Immature natural killer cell (primary cell): ENCODE data around the gene PLPP1. TPM values are rescaled to one million over a fixed set of nuclear protein-coding genes. Genes with fewer than 3 reads are reported as not detected.

Experiments used
- DNase-seq, 3 donors: peaks; one replicate each; pipeline ENCODE4 v3.0.0; 2022; ENCODE audit warnings: mixed read lengths in 1 of 3
- H3K27ac Mint-ChIP-seq, 6 donors: one replicate each; pipeline ENCODE4 v1.8.0; 2020; ENCODE audit warnings: mixed read lengths in 6 of 6, mild to moderate bottlenecking in 5 of 6, inconsistent platforms in 4 of 6, moderate library complexity in 3 of 6
- H3K27me3 Mint-ChIP-seq, 3 donors: one replicate each; pipeline ENCODE4 v1.8.0; 2020 to 2021; ENCODE audit warnings: low read depth in 3 of 3, mild to moderate bottlenecking in 3 of 3, mixed read lengths in 3 of 3, moderate library complexity in 3 of 3, inconsistent platforms in 1 of 3
- H3K36me3 Mint-ChIP-seq, 3 donors: one replicate each; pipeline ENCODE4 v1.8.0; 2020; ENCODE audit warnings: mixed read lengths in 3 of 3, inconsistent platforms in 2 of 3, mild to moderate bottlenecking in 2 of 3
- H3K4me1 Mint-ChIP-seq, 2 donors: one replicate each; pipeline ENCODE4 v1.8.0; 2020; ENCODE audit warnings: inconsistent platforms in 2 of 2, mild to moderate bottlenecking in 2 of 2, mixed read lengths in 2 of 2, moderate library complexity in 1 of 2
- H3K4me3 Mint-ChIP-seq, 5 donors: one replicate each; pipeline ENCODE4 v1.8.0; 2020; ENCODE audit warnings: mild to moderate bottlenecking in 5 of 5, mixed read lengths in 5 of 5, inconsistent platforms in 3 of 5, moderate library complexity in 3 of 5
- H3K9me3 Mint-ChIP-seq, 6 donors: one replicate each; pipeline ENCODE4 v1.8.0; 2020; ENCODE audit warnings: mild to moderate bottlenecking in 6 of 6, mixed read lengths in 6 of 6, inconsistent platforms in 4 of 6, moderate library complexity in 3 of 6
- polyA plus RNA-seq, 3 donors: library from polyadenylated mRNA; unstranded; fragments of 300-500 nt; fragmentation: Illumina TruSeq; gene quantifications; one replicate each; pipeline ENCODE4 v1.2.3, GENCODE V29; 2021

PLPP1 gene
- 1 to 10 TPM; 2.2 to 9.8 (median 3.4) TPM for polyA plus RNA-seq

GRCh38 chr5:55534436-55535198, at the start of gene PLPP1:
Gene PLPP1 (minus strand): TSS chr5:55534964. CDS start chr5:55534629, 335 bp downstream.
- Mint-ChIP-seq H3K4me3 (peak within 1 kb of the TSS; percentile 92 to 98 (median 95)), H3K27ac (peak within 1 kb of the TSS; percentile 76 to 92 (median 88)), H3K36me3 (peaks cover 0 to 4% (median 0%) of the 10 kb centered on the region in 3 donors), H3K27me3 (peaks cover 0 to 11% (median 5%) of the 10 kb centered on the region in 3 donors), H3K4me1 (peaks cover 14 to 19% of the 10 kb centered on the region in 2 donors), H3K9me3 (no peaks in the 10 kb centered on the region)
- DNase-seq = peak; percentile 83 to 87 (median 84)

DNA sequence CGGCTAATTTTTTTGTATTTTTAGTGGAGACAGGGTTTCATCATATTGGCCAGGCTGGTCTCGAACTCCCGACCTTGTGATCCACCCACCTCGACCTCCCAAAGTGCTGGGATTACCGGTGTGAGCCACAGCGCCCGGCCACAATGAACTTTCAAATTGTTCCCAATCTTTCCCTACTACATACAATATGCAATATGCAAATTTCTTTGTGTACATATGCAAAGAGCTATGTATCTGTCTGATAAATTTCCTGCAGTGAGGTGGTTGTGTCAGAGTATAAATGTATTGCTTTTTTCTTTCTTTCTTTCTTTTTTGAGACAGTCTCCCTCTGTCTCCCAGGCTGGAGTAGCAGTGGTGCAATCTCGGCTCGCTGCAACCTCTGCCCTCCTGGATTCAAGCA, 48.8 kb upstream of the PLPP1 start:
- Mint-ChIP-seq H3K9me3 (peaks cover 0 to 1% (median 0%) of the 10 kb centered on the region in 6 donors), H3K36me3 (no peaks in the 10 kb centered on the region), H3K27ac (no peak overlapping the region), H3K4me3 (no peak overlapping the region), H3K27me3 (peaks cover 0 to 2% (median 0%) of the 10 kb centered on the region in 3 donors), H3K4me1 (no peaks in the 10 kb centered on the region)
- DNase-seq = no peak

DNA sequence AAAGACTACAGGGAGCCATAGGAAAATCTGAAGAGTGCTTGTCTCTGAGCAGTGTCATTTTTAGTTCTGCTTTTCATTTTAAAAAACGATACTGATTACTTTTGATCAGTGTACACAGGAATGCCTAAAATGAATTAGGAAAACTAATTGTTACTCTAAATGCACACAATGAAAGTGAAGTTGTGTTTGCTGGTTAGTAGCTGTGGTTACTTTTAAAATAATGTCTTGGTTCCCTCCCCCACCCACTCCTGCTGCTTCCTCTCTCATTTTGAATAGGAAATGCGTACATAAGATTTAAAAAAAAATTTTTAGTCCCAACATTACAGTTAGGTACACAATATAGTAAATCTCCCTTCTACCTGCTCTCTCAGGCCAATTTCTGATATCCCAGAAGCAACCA, 47.5 kb upstream of the PLPP1 start:
- Mint-ChIP-seq H3K4me1 (no peaks in the 10 kb centered on the region), H3K27ac (no peak overlapping the region), H3K9me3 (peaks cover 0 to 1% (median 0%) of the 10 kb centered on the region in 6 donors), H3K4me3 (no peak overlapping the region), H3K27me3 (peaks cover 0 to 2% (median 0%) of the 10 kb centered on the region in 3 donors), H3K36me3 (no peaks in the 10 kb centered on the region)
- DNase-seq = no peak

- no peaks in the 10 kb centered on the region for H3K36me3 Mint-ChIP-seq
These were observed 45.3 kb upstream of the PLPP1 start for GRCh38 chr5:55580042-55580441.

GRCh38 chr5:55578771-55579170, 44.0 kb upstream of the PLPP1 start:
- no peaks in the 10 kb centered on the region for H3K4me1 Mint-ChIP-seq
- H3K27me3 Mint-ChIP-seq = peaks cover 0 to 5% (median 3%) of the 10 kb centered on the region in 3 donors
- peaks cover 0 to 1% (median 0%) of the 10 kb centered on the region in 6 donors for H3K9me3 Mint-ChIP-seq
- H3K4me3 Mint-ChIP-seq = no peak overlapping the region
- DNase-seq = no peak
- no peak overlapping the region for H3K27ac Mint-ChIP-seq
- H3K36me3 Mint-ChIP-seq = no peaks in the 10 kb centered on the region

More at GRCh38 chr5:55580042-55580441, 45.3 kb upstream of the PLPP1 start:
- no peak for DNase-seq
- no peaks in the 10 kb centered on the region for H3K4me1 Mint-ChIP-seq
- H3K4me3 Mint-ChIP-seq = no peak overlapping the region
- no peak overlapping the region for H3K27ac Mint-ChIP-seq
- peaks cover 0 to 5% (median 3%) of the 10 kb centered on the region in 3 donors for H3K27me3 Mint-ChIP-seq
- peaks cover 0 to 1% (median 0%) of the 10 kb centered on the region in 6 donors for H3K9me3 Mint-ChIP-seq

GRCh38 chr5:55577353-55578060, 42.7 kb upstream of the PLPP1 start:
- no peaks in the 10 kb centered on the region for H3K36me3 Mint-ChIP-seq
- no peak overlapping the region for H3K4me3 Mint-ChIP-seq
- no peak for DNase-seq
- H3K4me1 Mint-ChIP-seq = no peaks in the 10 kb centered on the region
- peaks cover 0 to 1% (median 0%) of the 10 kb centered on the region in 6 donors for H3K9me3 Mint-ChIP-seq
- no peak overlapping the region for H3K27ac Mint-ChIP-seq
- H3K27me3 Mint-ChIP-seq = peaks cover 0 to 3% (median 2%) of the 10 kb centered on the region in 3 donors

DNA sequence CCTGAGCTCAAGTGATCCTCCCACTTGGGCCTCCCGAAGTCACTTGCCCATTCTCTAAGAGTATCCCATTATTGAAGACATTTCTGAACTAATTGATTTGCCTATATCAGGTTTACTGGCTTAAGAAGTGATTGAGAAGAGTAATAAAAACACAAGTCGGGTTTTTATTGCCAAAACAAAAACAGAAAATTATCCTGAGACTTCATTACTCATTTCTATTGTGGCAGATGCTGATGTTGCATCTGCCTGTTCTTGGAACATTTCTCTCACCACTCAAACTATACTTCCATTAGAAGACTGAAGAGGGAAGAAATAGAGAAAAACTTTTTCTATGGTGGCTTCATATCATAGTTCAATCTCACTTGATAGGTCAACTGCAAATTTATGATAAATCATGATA, 41.9 kb upstream of the PLPP1 start:
- Mint-ChIP-seq H3K36me3 (no peaks in the 10 kb centered on the region), H3K27ac (no peak overlapping the region), H3K4me3 (no peak overlapping the region), H3K4me1 (no peaks in the 10 kb centered on the region), H3K9me3 (no peaks in the 10 kb centered on the region), H3K27me3 (peaks cover 0 to 7% (median 5%) of the 10 kb centered on the region in 3 donors)
- DNase-seq = no peak

GRCh38 chr5:55575815-55576583, 41.2 kb upstream of the PLPP1 start:
- H3K4me3 Mint-ChIP-seq = no peak overlapping the region
- no peaks in the 10 kb centered on the region for H3K4me1 Mint-ChIP-seq
- no peak for DNase-seq
- H3K36me3 Mint-ChIP-seq = no peaks in the 10 kb centered on the region
- H3K27me3 Mint-ChIP-seq = peaks cover 0 to 7% (median 6%) of the 10 kb centered on the region in 3 donors
- no peaks in the 10 kb centered on the region for H3K9me3 Mint-ChIP-seq
- H3K27ac Mint-ChIP-seq = no peak overlapping the region

DNA sequence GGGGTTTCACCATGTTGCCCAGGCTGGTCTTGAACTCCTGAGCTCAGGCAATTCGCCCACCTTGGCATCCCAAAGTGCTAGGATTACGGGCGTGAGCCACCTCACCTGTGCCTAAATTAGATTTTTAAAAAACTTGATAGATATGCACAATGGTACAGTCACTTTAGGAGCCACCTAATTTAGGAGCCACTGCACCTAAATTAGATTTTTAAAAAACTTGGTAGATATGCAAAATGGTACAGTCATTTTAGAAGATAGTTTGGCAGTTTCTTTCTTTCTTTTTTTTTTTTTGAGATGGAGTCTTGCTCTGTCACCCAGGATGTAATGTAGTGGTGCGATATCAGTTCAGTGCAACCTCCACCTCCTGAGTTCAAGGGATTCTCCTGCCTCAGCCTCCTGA, 37.8 kb upstream of the PLPP1 start:
- H3K36me3 Mint-ChIP-seq = no peaks in the 10 kb centered on the region
- no peak overlapping the region for H3K27ac Mint-ChIP-seq
- DNase-seq = no peak
- no peaks in the 10 kb centered on the region for H3K9me3 Mint-ChIP-seq
- no peak overlapping the region for H3K4me3 Mint-ChIP-seq
- H3K4me1 Mint-ChIP-seq = no peaks in the 10 kb centered on the region
- peaks cover 0 to 7% (median 6%) of the 10 kb centered on the region in 3 donors for H3K27me3 Mint-ChIP-seq

DNA sequence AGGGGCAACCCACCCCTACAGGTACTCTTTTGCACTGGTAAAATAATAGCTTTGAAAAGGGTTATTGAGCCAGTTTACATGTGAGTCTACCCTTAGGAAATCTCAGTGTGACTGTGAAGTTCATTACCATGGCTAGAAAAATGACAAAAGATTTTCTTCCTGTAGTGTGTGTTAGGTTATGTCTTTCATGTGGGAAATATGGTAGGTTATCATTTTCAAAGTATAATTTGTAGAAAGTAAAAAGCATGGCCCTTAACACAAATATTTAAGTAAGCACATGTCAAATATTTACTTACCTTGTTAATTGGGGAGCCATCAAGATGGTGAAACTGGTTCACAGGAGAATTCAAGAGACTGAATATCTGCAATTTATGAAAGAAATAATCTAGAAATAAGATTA, 37.3 kb upstream of the PLPP1 start:
- peaks cover 0 to 7% (median 6%) of the 10 kb centered on the region in 3 donors for H3K27me3 Mint-ChIP-seq

GRCh38 chr5:55570570-55570969, 35.8 kb upstream of the PLPP1 start:
- Mint-ChIP-seq H3K27me3 (peaks cover 0 to 7% (median 3%) of the 10 kb centered on the region in 3 donors), H3K27ac (no peak overlapping the region), H3K4me1 (no peaks in the 10 kb centered on the region), H3K4me3 (no peak overlapping the region), H3K9me3 (no peaks in the 10 kb centered on the region), H3K36me3 (no peaks in the 10 kb centered on the region)
- no peak for DNase-seq

More for the DNA sequence above, 37.3 kb upstream of the PLPP1 start:
- H3K27ac Mint-ChIP-seq = no peak overlapping the region
- H3K9me3 Mint-ChIP-seq = no peaks in the 10 kb centered on the region
- H3K36me3 Mint-ChIP-seq = no peaks in the 10 kb centered on the region
- no peaks in the 10 kb centered on the region for H3K4me1 Mint-ChIP-seq
- no peak for DNase-seq
- H3K4me3 Mint-ChIP-seq = no peak overlapping the region

- Mint-ChIP-seq H3K27ac (no peak overlapping the region), H3K4me3 (no peak overlapping the region), H3K27me3 (peaks cover 0 to 7% (median 3%) of the 10 kb centered on the region in 3 donors), H3K36me3 (no peaks in the 10 kb centered on the region), H3K9me3 (no peaks in the 10 kb centered on the region), H3K4me1 (no peaks in the 10 kb centered on the region)
- no peak for DNase-seq
These were observed 35.3 kb upstream of the PLPP1 start for GRCh38 chr5:55570026-55570425.

DNA sequence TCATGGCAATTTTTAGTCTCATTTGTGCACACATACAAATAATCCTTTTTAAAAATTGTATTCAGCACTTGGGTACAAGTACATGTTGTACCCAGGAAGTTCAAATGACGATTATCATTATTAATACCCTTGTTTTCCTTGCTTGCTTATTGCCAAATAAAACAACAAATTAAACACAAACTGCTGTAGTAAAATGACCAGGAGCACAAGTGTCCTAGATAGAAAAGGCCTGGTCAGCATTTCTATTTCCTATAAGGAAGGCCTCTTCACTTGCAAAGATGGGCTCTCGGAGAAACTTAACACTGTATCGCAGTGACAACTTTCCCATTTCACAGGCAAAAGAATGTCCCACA, 34.7 kb upstream of the PLPP1 start:
- Mint-ChIP-seq H3K36me3 (no peaks in the 10 kb centered on the region), H3K4me3 (no peak overlapping the region), H3K27me3 (peaks cover 0 to 7% (median 3%) of the 10 kb centered on the region in 3 donors), H3K9me3 (no peaks in the 10 kb centered on the region), H3K4me1 (no peaks in the 10 kb centered on the region), H3K27ac (no peak overlapping the region)
- no peak for DNase-seq
